Trophoblast cell (in vitro differentiated cells and primary cell): Measurements from ENCODE around the gene OR8S1.
"Not testable (repeated sequence)": the region's sequence is repeated elsewhere in the genome, so short reads cannot be mapped to it uniquely, and the experiment has no call there.

Experiments used
- DNase-seq, 2 donors: peaks; one replicate each; pipeline ENCODE4 v3.0.0-alpha.2; 2016
- H2AFZ ChIP-seq: 2 replicates; pipeline ENCODE4 v1.6.1; 2013; ENCODE audit warnings: low read length, moderate library complexity, mild to moderate bottlenecking; ENCODE audit not compliant: insufficient read depth, poor library complexity
- H2AK5ac ChIP-seq: 2 replicates; pipeline ENCODE4 v1.6.1; 2013; ENCODE audit warnings: mild to moderate bottlenecking, low read length
- H2BK120ac ChIP-seq: 2 replicates; pipeline ENCODE4 v1.6.1; 2013; ENCODE audit warnings: low read length, mild to moderate bottlenecking, moderate library complexity; ENCODE audit not compliant: insufficient read depth, poor library complexity
- H2BK12ac ChIP-seq: 2 replicates; pipeline ENCODE4 v1.6.1; 2013; ENCODE audit warnings: mild to moderate bottlenecking, low read length, moderate library complexity
- H2BK5ac ChIP-seq: 2 replicates; pipeline ENCODE4 v1.6.1; 2013; ENCODE audit warnings: low read length, low read depth, moderate library complexity, mild to moderate bottlenecking; ENCODE audit not compliant: poor library complexity
- H3K14ac ChIP-seq: 2 replicates; pipeline ENCODE4 v1.6.1; 2013; ENCODE audit warnings: mild to moderate bottlenecking, low read length
- H3K18ac ChIP-seq: 2 replicates; pipeline ENCODE4 v1.6.1; 2013; ENCODE audit warnings: mild to moderate bottlenecking, low read length
- H3K23ac ChIP-seq: 2 replicates; pipeline ENCODE4 v1.6.1; 2013; ENCODE audit warnings: low read length
- H3K27ac ChIP-seq: 2 replicates; pipeline ENCODE4 v1.5.1; 2013; ENCODE audit warnings: low read depth, mild to moderate bottlenecking, inconsistent platforms, low read length, moderate library complexity
- H3K27me3 ChIP-seq: 2 replicates; pipeline ENCODE4 v1.6.1; 2013; ENCODE audit warnings: inconsistent platforms, mild to moderate bottlenecking, low read length, moderate library complexity; ENCODE audit not compliant: insufficient read depth
- H3K36me3 ChIP-seq, 2 experiments: 1 replicate in 1 of 2; 2 replicates in 1 of 2; pipeline ENCODE4 v1.6.1; 2013; ENCODE audit warnings: low read length in 2 of 2, mild to moderate bottlenecking in 2 of 2, moderate library complexity in 1 of 2; ENCODE audit not compliant: insufficient read depth in 2 of 2, control insufficient read depth in 1 of 2
- H3K4ac ChIP-seq: 2 replicates; pipeline ENCODE4 v1.6.1; 2013; ENCODE audit warnings: low read depth, mild to moderate bottlenecking, low read length, moderate library complexity
- H3K4me1 ChIP-seq, 2 experiments: 1 replicate in 1 of 2; 2 replicates in 1 of 2; pipeline ENCODE4 v1.6.1; 2013; ENCODE audit warnings: low read length in 2 of 2, mild to moderate bottlenecking in 2 of 2, moderate library complexity in 1 of 2; ENCODE audit not compliant: insufficient read depth in 2 of 2, control insufficient read depth in 1 of 2
- H3K4me2 ChIP-seq: 2 replicates; pipeline ENCODE4 v1.6.1; 2013; ENCODE audit warnings: inconsistent platforms, mild to moderate bottlenecking, low read length, moderate library complexity
- H3K4me3 ChIP-seq: 2 replicates; pipeline ENCODE4 v1.5.1; 2013; ENCODE audit warnings: mild to moderate bottlenecking, low read depth, low read length, inconsistent platforms
- H3K79me1 ChIP-seq: one replicate; pipeline ENCODE4 v1.6.1; 2013; ENCODE audit warnings: low read length
- H3K79me2 ChIP-seq: 2 replicates; pipeline ENCODE4 v1.6.1; 2013; ENCODE audit warnings: low read length, mild to moderate bottlenecking; ENCODE audit not compliant: control insufficient read depth, insufficient read depth, poor library complexity
- H3K9ac ChIP-seq: 2 replicates; pipeline ENCODE4 v1.6.1; 2013; ENCODE audit warnings: mild to moderate bottlenecking, low read length
- H3K9me3 ChIP-seq: 2 replicates; pipeline ENCODE4 v1.6.1; 2013; ENCODE audit warnings: low read depth, mild to moderate bottlenecking, control low read depth, inconsistent platforms, low read length; ENCODE audit not compliant: insufficient read depth
- H4K12ac ChIP-seq: 2 replicates; pipeline ENCODE4 v1.6.1; 2013; ENCODE audit warnings: low read depth, mild to moderate bottlenecking, low read length, moderate library complexity
- H4K8ac ChIP-seq: 2 replicates; pipeline ENCODE4 v1.6.1; 2013; ENCODE audit warnings: low read depth, mild to moderate bottlenecking, low read length, moderate library complexity
- H4K91ac ChIP-seq: one replicate; pipeline ENCODE4 v1.6.1; 2013; ENCODE audit warnings: low read depth, mild to moderate bottlenecking, low read length, moderate library complexity
- WGBS: extraction: QIAGEN DNeasy Blood & Tissue Kit; methylation state at CpG from one replicate; pipeline ENCODE4 v1.1.7; 2013; ENCODE audit warnings: missing lambda C conversion rate; ENCODE audit not compliant: insufficient read length, insufficient coverage; ENCODE audit errors: extremely low coverage; 5-methylcytosine and 5-hydroxymethylcytosine counted together

The OR8S1 gene

GRCh38 chr12:48551636-48552035, 26.2 kb downstream of the OR8S1 start:
- H3K27ac ChIP-seq, H3K23ac ChIP-seq, H2BK12ac ChIP-seq, H3K79me2 ChIP-seq, H4K91ac ChIP-seq, H3K27me3 ChIP-seq, H3K4me2 ChIP-seq, H3K4me3 ChIP-seq, H3K18ac ChIP-seq, H3K4me1 ChIP-seq, H2BK120ac ChIP-seq, H4K12ac ChIP-seq, H3K79me1 ChIP-seq, H2AK5ac ChIP-seq, H3K9me3 ChIP-seq, H4K8ac ChIP-seq, H2BK5ac ChIP-seq, H3K14ac ChIP-seq, H3K4ac ChIP-seq, H3K36me3 ChIP-seq, DNase-seq, H2AFZ ChIP-seq, H3K9ac ChIP-seq: not testable (repeated sequence)
- no CpG with 5 or more reads among the region's 13 CpGs for WGBS

- DNase-seq: not testable (repeated sequence)
Measured at GRCh38 chr12:48553666-48554343, 28.4 kb downstream of the OR8S1 start.

GRCh38 chr12:48556631-48557030, 31.2 kb downstream of the OR8S1 start:
- H3K27ac ChIP-seq: no peak overlapping the region
- H3K27me3 ChIP-seq: no peaks in the 10 kb centered on the region
- no peak overlapping the region for H4K12ac ChIP-seq
- WGBS: no CpG with 5 or more reads among the region's 6 CpGs
- no peak overlapping the region for H3K4me2 ChIP-seq
- no peak overlapping the region for H3K23ac ChIP-seq
- no peak overlapping the region for H4K91ac ChIP-seq
- H3K79me1 ChIP-seq: no peaks in the 10 kb centered on the region
- H3K4ac ChIP-seq: no peak overlapping the region
- H3K18ac ChIP-seq: no peak overlapping the region
- H2BK12ac ChIP-seq: no peak overlapping the region
- no peak overlapping the region for H4K8ac ChIP-seq
- no peak overlapping the region for H3K9ac ChIP-seq
- H3K4me3 ChIP-seq: no peak overlapping the region
- no peak for DNase-seq
- no peak overlapping the region for H2BK5ac ChIP-seq
- H2AFZ ChIP-seq: no peak overlapping the region
- H3K14ac ChIP-seq: no peak overlapping the region
- peaks cover 4% of the 10 kb centered on the region for H3K9me3 ChIP-seq
- no peaks in the 10 kb centered on the region for H3K4me1 ChIP-seq
- H2BK120ac ChIP-seq: no peak overlapping the region
- no peaks in the 10 kb centered on the region for H3K79me2 ChIP-seq
- no peaks in the 10 kb centered on the region for H3K36me3 ChIP-seq
- no peak overlapping the region for H2AK5ac ChIP-seq

More at GRCh38 chr12:48553666-48554343, 28.4 kb downstream of the OR8S1 start:
- no CpG with 5 or more reads among the region's 11 CpGs for WGBS
- not testable (repeated sequence) for H3K9ac ChIP-seq, H4K8ac ChIP-seq, H3K27ac ChIP-seq, H3K79me1 ChIP-seq, H4K12ac ChIP-seq, H2BK120ac ChIP-seq, H3K23ac ChIP-seq, H3K18ac ChIP-seq, H4K91ac ChIP-seq, H3K4me3 ChIP-seq, H3K27me3 ChIP-seq, H2AFZ ChIP-seq, H2AK5ac ChIP-seq, H3K4me2 ChIP-seq, H2BK12ac ChIP-seq, H3K9me3 ChIP-seq, H3K4me1 ChIP-seq, H3K36me3 ChIP-seq, H3K79me2 ChIP-seq, H3K14ac ChIP-seq, H3K4ac ChIP-seq, H2BK5ac ChIP-seq

GRCh38 chr12:48557919-48558318, 32.5 kb downstream of the OR8S1 start:
- H4K91ac ChIP-seq: no peak overlapping the region
- no peak overlapping the region for H3K27ac ChIP-seq
- H3K9me3 ChIP-seq: peaks cover 2% of the 10 kb centered on the region
- H3K18ac ChIP-seq: no peak overlapping the region
- H2BK5ac ChIP-seq: no peak overlapping the region
- no peaks in the 10 kb centered on the region for H3K79me2 ChIP-seq
- no peak overlapping the region for H2AK5ac ChIP-seq
- H3K9ac ChIP-seq: peak overlapping the region; percentile 33
- no peak overlapping the region for H4K8ac ChIP-seq
- no peak overlapping the region for H3K23ac ChIP-seq
- H3K14ac ChIP-seq: no peak overlapping the region
- WGBS: no CpG with 5 or more reads among the region's 4 CpGs
- H3K4me1 ChIP-seq: no peaks in the 10 kb centered on the region
- H3K27me3 ChIP-seq: no peaks in the 10 kb centered on the region
- no peak overlapping the region for H3K4me2 ChIP-seq
- no peaks in the 10 kb centered on the region for H3K79me1 ChIP-seq
- H4K12ac ChIP-seq: no peak overlapping the region
- H2BK12ac ChIP-seq: no peak overlapping the region
- no peak overlapping the region for H2AFZ ChIP-seq
- no peak for DNase-seq
- H2BK120ac ChIP-seq: no peak overlapping the region
- H3K4ac ChIP-seq: no peak overlapping the region
- no peak overlapping the region for H3K4me3 ChIP-seq
- H3K36me3 ChIP-seq: no peaks in the 10 kb centered on the region
